CD14-positive monocyte (primary cell): ENCODE results near the gene HIVEP3. TPM values are rescaled to one million over a fixed set of nuclear protein-coding genes. Genes with fewer than 3 reads are reported as not detected.

Source experiments
- DNase-seq, 3 donors: peaks; one replicate each; pipeline ENCODE4 v3.0.0-alpha.2; 2011 to 2022
- H2AFZ ChIP-seq: 2 replicates; pipeline ENCODE4 v1.6.0; 2012; ENCODE audit warnings: mild to moderate bottlenecking, low read depth, low read length, inconsistent platforms; ENCODE audit not compliant: insufficient read depth, poor library complexity, severe bottlenecking
- H3K27ac ChIP-seq, 2 donors: 1 replicate in 1 of 2; 2 replicates in 1 of 2; pipeline ENCODE4 v1.5.1; 2012 to 2013; ENCODE audit warnings: low read length in 2 of 2, control low read depth in 1 of 2, inconsistent platforms in 1 of 2, low read depth in 1 of 2, mild to moderate bottlenecking in 1 of 2
- H3K27me3 ChIP-seq, 2 donors: one replicate each; pipeline versions ENCODE4 v1.6.0 to v1.6.1; 2011 to 2013; ENCODE audit warnings: low read length in 2 of 2; ENCODE audit not compliant: control insufficient read depth in 2 of 2, insufficient read depth in 2 of 2
- H3K36me3 ChIP-seq, 2 donors: replicated peaks in 1 of 2; 1 replicate in 1 of 2; 2 replicates in 1 of 2; pipeline versions ENCODE4 v1.5.1 to v1.6.1; 2012 to 2013; ENCODE audit warnings: low read length in 2 of 2, control low read depth in 1 of 2, inconsistent platforms in 1 of 2, mild to moderate bottlenecking in 1 of 2; ENCODE audit not compliant: insufficient read depth in 2 of 2, control insufficient read depth in 1 of 2
- H3K4me1 ChIP-seq, 2 donors: 1 replicate in 1 of 2; 2 replicates in 1 of 2; pipeline versions ENCODE4 v1.5.1 to v1.6.1; 2012 to 2013; ENCODE audit warnings: low read length in 2 of 2, control low read depth in 1 of 2, inconsistent platforms in 1 of 2, mild to moderate bottlenecking in 1 of 2, moderate library complexity in 1 of 2; ENCODE audit not compliant: insufficient read depth in 2 of 2, control insufficient read depth in 1 of 2
- H3K4me2 ChIP-seq: replicated peaks from 2 replicates; pipeline ENCODE3; 2012; ENCODE audit warnings: low read length, moderate library complexity, mild to moderate bottlenecking; ENCODE audit not compliant: poor library complexity, severe bottlenecking; ENCODE audit errors: extremely low read depth
- H3K4me3 ChIP-seq, 3 experiments: fragments of 200-600 bp in 1 of 3; sonication (generic) in 1 of 3; replicated peaks in 1 of 3; 1 replicate in 2 of 3; 2 replicates in 1 of 3; pipeline ENCODE4 v1.5.1; 2011 to 2013; ENCODE audit warnings: low read length in 3 of 3, mild to moderate bottlenecking in 3 of 3, control low read depth in 2 of 3, low read depth in 2 of 3, inconsistent platforms in 1 of 3, moderate library complexity in 1 of 3
- H3K79me2 ChIP-seq: 2 replicates; pipeline ENCODE4 v1.6.0; 2012; ENCODE audit warnings: mild to moderate bottlenecking, control low read depth, inconsistent platforms, low read length, moderate library complexity; ENCODE audit not compliant: insufficient read depth
- H3K9ac ChIP-seq: 2 replicates; pipeline ENCODE4 v1.6.0; 2017; ENCODE audit warnings: low read length, mild to moderate bottlenecking; ENCODE audit not compliant: insufficient read depth, poor library complexity, severe bottlenecking
- H3K9me3 ChIP-seq, 2 donors: replicated peaks in 1 of 2; 1 replicate in 1 of 2; 2 replicates in 1 of 2; pipeline versions ENCODE4 v1.5.1 to v1.6.1; 2012 to 2013; ENCODE audit warnings: low read length in 2 of 2, control low read depth in 1 of 2; ENCODE audit not compliant: control insufficient read depth in 1 of 2, insufficient read depth in 1 of 2
- H4K20me1 ChIP-seq: 2 replicates; pipeline ENCODE4 v1.6.0; 2012; ENCODE audit warnings: mild to moderate bottlenecking, low read length, control low read depth, moderate library complexity; ENCODE audit not compliant: insufficient read depth
- H3K27ac Mint-ChIP-seq, 7 donors: one replicate each; pipeline ENCODE4 v1.8.0; 2020; ENCODE audit warnings: mild to moderate bottlenecking in 7 of 7, mixed read lengths in 7 of 7, moderate library complexity in 6 of 7, inconsistent platforms in 2 of 7
- H3K27me3 Mint-ChIP-seq, 3 donors: one replicate each; pipeline ENCODE4 v1.8.0; 2021 to 2022; ENCODE audit warnings: low read depth in 3 of 3, mild to moderate bottlenecking in 3 of 3, mixed read lengths in 3 of 3, moderate library complexity in 3 of 3, inconsistent platforms in 1 of 3
- H3K36me3 Mint-ChIP-seq, 2 donors: one replicate each; pipeline ENCODE4 v1.8.0; 2020; ENCODE audit warnings: mixed read lengths in 2 of 2, inconsistent platforms in 1 of 2, mild to moderate bottlenecking in 1 of 2
- H3K4me1 Mint-ChIP-seq: one replicate; pipeline ENCODE4 v1.8.0; 2020; ENCODE audit warnings: mild to moderate bottlenecking, mixed read lengths
- H3K4me3 Mint-ChIP-seq, 2 donors: one replicate each; pipeline ENCODE4 v1.8.0; 2020; ENCODE audit warnings: mild to moderate bottlenecking in 2 of 2, mixed read lengths in 2 of 2, moderate library complexity in 1 of 2
- H3K9me3 Mint-ChIP-seq, 7 donors: one replicate each; pipeline ENCODE4 v1.8.0; 2020 to 2022; ENCODE audit warnings: mixed read lengths in 7 of 7, mild to moderate bottlenecking in 6 of 7, moderate library complexity in 6 of 7, inconsistent platforms in 2 of 7
- WGBS: methylation state at CpG from one replicate; pipeline ENCODE4 v1.1.5; 2013; ENCODE audit warnings: missing lambda C conversion rate; ENCODE audit not compliant: insufficient coverage; 5-methylcytosine and 5-hydroxymethylcytosine counted together
- intact Hi-C, 2 donors: fragments of 100-400 bp; cut with micrococcal nuclease; formaldehyde crosslinking; loops; one replicate each; pipeline versions ENCODE4 v1.15.0 to v1.15.1; 2023
- polyA plus RNA-seq, 3 donors: library from polyadenylated mRNA; depleted of rRNA in 1 of 3; unstranded in 2 of 3; stranded (reverse) in 1 of 3; fragments of 300-500 nt in 2 of 3; fragments of >200 nt in 1 of 3; fragmentation: Illumina TruSeq in 2 of 3; gene quantifications; 1 replicate in 2 of 3; 2 replicates in 1 of 3; pipeline ENCODE4 v1.2.3, GENCODE V29; 2012 to 2021
- TF ChIP-seq, protein P1 (sequence below): fragments of 200-600 bp; IDR thresholded peaks from one replicate; pipeline ENCODE4 v1.8.0; 2022; ENCODE audit warnings: antibody characterized with exemption, mild to moderate bottlenecking

HIVEP3 gene
- polyA plus RNA-seq, 3 donors: 1.2 to 3.7 (median 1.8) TPM

DNA sequence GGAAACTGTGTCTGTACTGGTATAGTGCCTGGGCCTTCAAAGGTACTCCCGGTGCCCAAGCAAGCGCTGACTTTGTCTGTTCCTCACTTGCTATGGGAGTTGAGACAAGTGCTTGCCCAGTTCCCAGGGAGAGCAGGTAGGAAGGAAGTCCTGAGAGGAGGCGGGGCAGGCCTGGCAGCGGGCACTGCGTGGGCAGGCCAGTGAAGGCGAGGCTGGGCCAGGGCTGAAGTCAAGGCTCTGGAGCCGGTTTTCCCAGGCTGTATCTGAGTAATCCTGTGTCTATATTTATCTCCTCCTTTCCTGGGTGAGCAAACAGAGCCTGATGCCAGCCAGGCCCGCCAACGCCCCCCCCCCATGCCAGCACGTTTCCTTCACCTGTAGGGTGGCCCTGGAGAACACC lies 418.3 kb downstream of the HIVEP3 start:
- no peak overlapping the region for H2AFZ ChIP-seq
- DNase-seq: no peak
- H3K4me3 Mint-ChIP-seq: no peak overlapping the region
- H3K4me2 ChIP-seq: no peak overlapping the region
- H3K27me3 Mint-ChIP-seq: peaks cover 9 to 21% (median 15%) of the 10 kb centered on the region in 3 donors
- peaks cover 9 to 15% of the 10 kb centered on the region in 2 donors for H3K4me1 ChIP-seq
- H3K4me1 Mint-ChIP-seq: peaks cover 9% of the 10 kb centered on the region
- H3K9me3 Mint-ChIP-seq: no peaks in the 10 kb centered on the region
- H3K9ac ChIP-seq: no peak overlapping the region
- H4K20me1 ChIP-seq: no peaks in the 10 kb centered on the region
- no peak overlapping the region for H3K27ac Mint-ChIP-seq
- TF ChIP-seq, protein P1, sequence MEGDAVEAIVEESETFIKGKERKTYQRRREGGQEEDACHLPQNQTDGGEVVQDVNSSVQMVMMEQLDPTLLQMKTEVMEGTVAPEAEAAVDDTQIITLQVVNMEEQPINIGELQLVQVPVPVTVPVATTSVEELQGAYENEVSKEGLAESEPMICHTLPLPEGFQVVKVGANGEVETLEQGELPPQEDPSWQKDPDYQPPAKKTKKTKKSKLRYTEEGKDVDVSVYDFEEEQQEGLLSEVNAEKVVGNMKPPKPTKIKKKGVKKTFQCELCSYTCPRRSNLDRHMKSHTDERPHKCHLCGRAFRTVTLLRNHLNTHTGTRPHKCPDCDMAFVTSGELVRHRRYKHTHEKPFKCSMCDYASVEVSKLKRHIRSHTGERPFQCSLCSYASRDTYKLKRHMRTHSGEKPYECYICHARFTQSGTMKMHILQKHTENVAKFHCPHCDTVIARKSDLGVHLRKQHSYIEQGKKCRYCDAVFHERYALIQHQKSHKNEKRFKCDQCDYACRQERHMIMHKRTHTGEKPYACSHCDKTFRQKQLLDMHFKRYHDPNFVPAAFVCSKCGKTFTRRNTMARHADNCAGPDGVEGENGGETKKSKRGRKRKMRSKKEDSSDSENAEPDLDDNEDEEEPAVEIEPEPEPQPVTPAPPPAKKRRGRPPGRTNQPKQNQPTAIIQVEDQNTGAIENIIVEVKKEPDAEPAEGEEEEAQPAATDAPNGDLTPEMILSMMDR: no peak
- H3K79me2 ChIP-seq: no peaks in the 10 kb centered on the region
- H3K36me3 ChIP-seq: no peaks in the 10 kb centered on the region
- intact Hi-C loops: no loop called here
- WGBS: 93% methylated on average over 9 of the region's 10 CpGs
- no peaks in the 10 kb centered on the region for H3K36me3 Mint-ChIP-seq
- no peaks in the 10 kb centered on the region for H3K9me3 ChIP-seq
- H3K27me3 ChIP-seq: peaks cover 0 to 11% of the 10 kb centered on the region in 2 donors
- H3K27ac ChIP-seq: no peak overlapping the region
- H3K4me3 ChIP-seq: no peak overlapping the region

DNA sequence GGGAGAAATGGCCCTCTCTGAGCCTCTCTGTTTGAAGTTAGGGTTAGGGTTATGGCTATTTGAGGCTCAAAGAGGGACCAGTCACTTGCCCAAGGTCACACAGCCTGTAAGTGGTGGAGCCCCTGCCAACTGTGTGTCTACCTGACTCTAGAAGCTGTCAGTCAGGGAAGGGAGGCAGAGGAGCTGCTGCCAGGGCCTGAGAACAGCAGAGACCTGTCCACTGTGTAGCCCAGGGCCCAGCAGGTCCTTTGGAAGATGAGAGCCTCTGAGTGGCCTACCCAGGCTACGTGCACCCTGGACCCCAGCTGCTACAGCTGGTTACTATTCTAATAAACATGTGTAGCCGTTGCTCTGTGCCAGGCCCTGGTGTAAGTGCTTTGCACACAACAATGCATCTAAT lies 419.1 kb downstream of the HIVEP3 start:
- 86% methylated on average over 1 of the region's 2 CpGs for WGBS
- Mint-ChIP-seq H3K27me3 (peaks cover 10 to 28% (median 17%) of the 10 kb centered on the region in 3 donors), H3K9me3 (no peaks in the 10 kb centered on the region), H3K36me3 (no peaks in the 10 kb centered on the region), H3K4me1 (peaks cover 12% of the 10 kb centered on the region), H3K4me3 (no peak overlapping the region), H3K27ac (no peak overlapping the region)
- Histone ChIP-seq H3K4me3 (no peak overlapping the region), H3K4me2 (no peak overlapping the region), H3K27me3 (peaks cover 0 to 15% of the 10 kb centered on the region in 2 donors), H3K36me3 (no peaks in the 10 kb centered on the region), H3K79me2 (no peaks in the 10 kb centered on the region), H2AFZ (no peak overlapping the region), H3K27ac (no peak overlapping the region), H3K9ac (no peak overlapping the region), H4K20me1 (no peaks in the 10 kb centered on the region), H3K9me3 (no peaks in the 10 kb centered on the region), H3K4me1 (peaks cover 9 to 19% of the 10 kb centered on the region in 2 donors)
- intact Hi-C loops: no loop called here
- TF ChIP-seq, protein P1: no peak
- DNase-seq: no peak
